Astrocyte of the cerebellum (primary cell): ENCODE data around the gene TMTC2.

Experiments used
- DNase-seq: peaks from one replicate; pipeline ENCODE4 v3.0.0-alpha.2; 2011; ENCODE audit warnings: low read depth
- H3K4me3 ChIP-seq: 2 replicates; pipeline ENCODE4 v1.5.1; 2011; ENCODE audit warnings: mild to moderate bottlenecking, low read depth, low read length, moderate library complexity
- in situ Hi-C: cut with HindIII; loops from 2 replicates; pipeline ENCODE4 v1.10.0; 2017; ENCODE audit warnings: low sequenced_read_pairs
- TF ChIP-seq, protein P1 (sequence below): IDR thresholded peaks from 2 replicates; pipeline ENCODE4 v1.5.1; 2012; ENCODE audit warnings: low read length, low read depth, moderate library complexity, mild to moderate bottlenecking; ENCODE audit errors: missing control alignments

TMTC2 gene

DNA sequence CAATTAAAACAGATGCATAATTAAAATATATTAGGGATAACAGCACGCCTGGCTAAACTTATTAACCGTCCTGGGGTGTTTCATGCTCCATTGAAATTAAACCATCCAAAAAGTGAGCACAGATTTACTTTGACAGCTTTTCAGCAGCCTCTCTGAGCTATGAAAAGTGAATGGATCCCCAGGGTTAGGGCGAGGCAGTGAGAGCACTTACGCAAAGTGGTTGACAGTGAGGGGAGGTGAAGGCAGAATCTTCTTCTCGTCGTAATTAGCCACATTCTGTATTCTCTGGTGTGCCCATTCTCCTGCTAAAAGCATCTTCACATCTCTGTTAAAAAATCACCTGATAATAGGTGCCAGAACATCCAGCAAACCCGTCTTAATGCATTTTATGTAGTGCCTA, 1.9 kb downstream of the TMTC2 start:
- DNase-seq = no peak
- TF ChIP-seq, protein P1, sequence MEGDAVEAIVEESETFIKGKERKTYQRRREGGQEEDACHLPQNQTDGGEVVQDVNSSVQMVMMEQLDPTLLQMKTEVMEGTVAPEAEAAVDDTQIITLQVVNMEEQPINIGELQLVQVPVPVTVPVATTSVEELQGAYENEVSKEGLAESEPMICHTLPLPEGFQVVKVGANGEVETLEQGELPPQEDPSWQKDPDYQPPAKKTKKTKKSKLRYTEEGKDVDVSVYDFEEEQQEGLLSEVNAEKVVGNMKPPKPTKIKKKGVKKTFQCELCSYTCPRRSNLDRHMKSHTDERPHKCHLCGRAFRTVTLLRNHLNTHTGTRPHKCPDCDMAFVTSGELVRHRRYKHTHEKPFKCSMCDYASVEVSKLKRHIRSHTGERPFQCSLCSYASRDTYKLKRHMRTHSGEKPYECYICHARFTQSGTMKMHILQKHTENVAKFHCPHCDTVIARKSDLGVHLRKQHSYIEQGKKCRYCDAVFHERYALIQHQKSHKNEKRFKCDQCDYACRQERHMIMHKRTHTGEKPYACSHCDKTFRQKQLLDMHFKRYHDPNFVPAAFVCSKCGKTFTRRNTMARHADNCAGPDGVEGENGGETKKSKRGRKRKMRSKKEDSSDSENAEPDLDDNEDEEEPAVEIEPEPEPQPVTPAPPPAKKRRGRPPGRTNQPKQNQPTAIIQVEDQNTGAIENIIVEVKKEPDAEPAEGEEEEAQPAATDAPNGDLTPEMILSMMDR = no peak
- H3K4me3 ChIP-seq = peak overlapping the region; percentile 84
- in situ Hi-C loops = no loop called here

DNA sequence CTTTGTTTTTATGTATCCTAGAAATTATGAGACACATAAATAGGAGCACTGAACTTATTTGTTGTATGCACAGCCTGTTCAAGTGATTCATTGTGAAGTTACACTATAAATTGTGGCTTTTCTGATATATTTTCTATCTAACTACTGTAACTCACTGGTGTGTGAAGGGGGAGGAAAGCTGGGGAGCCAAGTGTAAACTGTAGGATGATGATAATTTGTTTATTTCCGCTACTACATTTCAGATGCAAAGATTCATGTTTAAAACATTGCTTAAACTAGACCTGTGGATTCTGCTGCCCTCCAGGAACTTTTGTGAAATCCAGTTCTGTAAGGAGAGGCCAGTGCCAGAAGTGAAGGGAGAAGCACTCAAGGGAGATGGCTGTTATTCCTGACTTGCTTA, 3.3 kb downstream of the TMTC2 start:
- no peak for DNase-seq
- in situ Hi-C loops = no loop called here
- TF ChIP-seq, protein P1 = no peak
- no peak overlapping the region for H3K4me3 ChIP-seq

DNA sequence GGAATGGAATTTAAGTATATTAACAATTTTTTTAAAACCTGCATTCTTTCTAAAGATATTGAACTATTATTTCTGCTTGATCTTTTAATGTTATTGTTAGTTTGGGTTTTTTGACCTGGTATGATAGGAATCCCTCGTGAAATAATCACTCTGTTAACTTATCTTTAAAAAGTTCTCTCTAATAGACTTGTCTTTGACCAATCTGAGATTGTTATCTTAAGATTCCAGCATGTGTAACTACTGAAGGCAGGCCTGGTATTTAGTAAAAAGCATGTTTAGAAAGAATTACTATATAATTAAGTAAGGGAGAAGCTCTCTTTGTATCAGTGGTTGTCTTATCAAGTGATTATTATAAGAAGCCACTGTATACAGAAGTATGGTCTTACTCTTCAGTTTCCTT, 4.8 kb downstream of the TMTC2 start:
- TF ChIP-seq, protein P1 = no peak
- no peak for DNase-seq
- in situ Hi-C loops = no loop called here
- no peak overlapping the region for H3K4me3 ChIP-seq

GRCh38 chr12:82694276-82694675, 7.6 kb downstream of the TMTC2 start:
- in situ Hi-C loops = no loop called here
- no peak for DNase-seq
- TF ChIP-seq, protein P1 = no peak
- no peak overlapping the region for H3K4me3 ChIP-seq

GRCh38 chr12:82694970-82695369, 8.3 kb downstream of the TMTC2 start:
- no peak for DNase-seq
- no peak overlapping the region for H3K4me3 ChIP-seq
- TF ChIP-seq, protein P1 = no peak
- in situ Hi-C loops = no loop called here

GRCh38 chr12:82695531-82695930, 8.8 kb downstream of the TMTC2 start:
- in situ Hi-C loops = no loop called here
- H3K4me3 ChIP-seq = no peak overlapping the region
- no peak for DNase-seq
- TF ChIP-seq, protein P1 = no peak

- no peak for DNase-seq
- TF ChIP-seq, protein P1 = no peak
- in situ Hi-C loops = no loop called here
- H3K4me3 ChIP-seq = no peak overlapping the region
Observed at GRCh38 chr12:82696543-82696942, 9.8 kb downstream of the TMTC2 start.
